Stimulated activated CD4-positive, alpha-beta T cell treated with anti-CD3 and anti-CD28 coated beads, Interleukin-12 subunit alpha, Interleukin-12 subunit beta, amount 100 ng/mL, for 4 hours (primary cell): ENCODE data around the gene RNF128.

Source experiments
- DNase-seq: peaks from one replicate; pipeline ENCODE4 v3.0.0-alpha.2; 2020

Gene RNF128

GRCh38 chrX:106726485-106727437 is at the start of gene RNF128:
TSS of gene RNF128 (plus strand) at chrX:106726701. CDS start at chrX:106726914, 213 bp downstream.
- no peak for DNase-seq

GRCh38 chrX:106680716-106681115 is 45.8 kb upstream of the RNF128 start:
- DNase-seq = no peak

- no peak for DNase-seq
Observed at GRCh38 chrX:106684207-106684606, 42.3 kb upstream of the RNF128 start.

GRCh38 chrX:106692425-106693065 is 34.0 kb upstream of the RNF128 start:
- no peak for DNase-seq

GRCh38 chrX:106696502-106696901 is 30.0 kb upstream of the RNF128 start:
- no peak for DNase-seq

- DNase-seq = no peak
Observed at GRCh38 chrX:106698693-106699092, 27.8 kb upstream of the RNF128 start.

GRCh38 chrX:106702636-106703035 is 23.9 kb upstream of the RNF128 start:
- DNase-seq = no peak

GRCh38 chrX:106706466-106706865 is 20.0 kb upstream of the RNF128 start:
- no peak for DNase-seq

GRCh38 chrX:106707771-106708454 is 18.6 kb upstream of the RNF128 start:
- DNase-seq = no peak

GRCh38 chrX:106710771-106711170 is 15.7 kb upstream of the RNF128 start:
- DNase-seq = no peak

GRCh38 chrX:106711375-106711774 is 15.1 kb upstream of the RNF128 start:
- DNase-seq = no peak

- no peak for DNase-seq
Observed at GRCh38 chrX:106716004-106716403, 10.5 kb upstream of the RNF128 start.

GRCh38 chrX:106716463-106716862 is 10.0 kb upstream of the RNF128 start:
- no peak for DNase-seq

GRCh38 chrX:106718709-106719108 is 7.8 kb upstream of the RNF128 start:
- DNase-seq = no peak

GRCh38 chrX:106725931-106726330 is 570 bp upstream of the RNF128 start:
- no peak for DNase-seq

- no peak for DNase-seq
Observed at GRCh38 chrX:106728337-106728736, 1.8 kb downstream of the RNF128 start.

- no peak for DNase-seq
Observed at GRCh38 chrX:106730401-106730800, 3.9 kb downstream of the RNF128 start.

- DNase-seq = no peak
Observed at GRCh38 chrX:106731590-106731989, 5.1 kb downstream of the RNF128 start.

GRCh38 chrX:106734827-106735226 is 8.3 kb downstream of the RNF128 start:
- no peak for DNase-seq

- DNase-seq = no peak
Observed at GRCh38 chrX:106740193-106740780, 13.8 kb downstream of the RNF128 start.

- DNase-seq = no peak
Observed at GRCh38 chrX:106742193-106742592, 15.7 kb downstream of the RNF128 start.

GRCh38 chrX:106742805-106743204 is 16.3 kb downstream of the RNF128 start:
- DNase-seq = no peak

- no peak for DNase-seq
Observed at GRCh38 chrX:106748377-106748776, 21.9 kb downstream of the RNF128 start.
